GM23248 (cell line): ENCODE measurements around the gene TPCN2. TPM values are rescaled to one million over a fixed set of nuclear protein-coding genes. Genes with fewer than 3 reads are reported as not detected.

Experiments used
- DNase-seq: peaks from one replicate; pipeline ENCODE4 v3.0.0-alpha.2; 2015
- H2AFZ ChIP-seq: fragments of 200-600 bp; sonication (generic); 2 replicates; pipeline ENCODE4 v1.6.1; 2016; ENCODE audit warnings: antibody characterized with exemption
- H3F3A ChIP-seq: fragments of 200-600 bp; sonication (generic); 2 replicates; pipeline ENCODE4 v1.6.1; 2016; ENCODE audit warnings: mild to moderate bottlenecking, antibody characterized with exemption, mixed run types; ENCODE audit not compliant: insufficient read depth
- H3K27ac ChIP-seq: fragments of 200-600 bp; sonication (generic); 2 replicates; pipeline ENCODE4 v1.5.1; 2016; ENCODE audit warnings: mild to moderate bottlenecking
- H3K27me3 ChIP-seq: fragments of 200-600 bp; sonication (generic); replicated peaks from 2 replicates; pipeline ENCODE4 v1.6.1; 2016; ENCODE audit warnings: mild to moderate bottlenecking; ENCODE audit not compliant: insufficient read depth
- H3K36me3 ChIP-seq: fragments of 200-600 bp; sonication (generic); 2 replicates; pipeline ENCODE4 v1.6.1; 2016; ENCODE audit warnings: low read depth, mild to moderate bottlenecking
- H3K4me1 ChIP-seq: fragments of 200-600 bp; sonication (generic); 2 replicates; pipeline ENCODE4 v1.6.1; 2016; ENCODE audit warnings: mild to moderate bottlenecking; ENCODE audit not compliant: insufficient read depth
- H3K4me2 ChIP-seq: fragments of 200-600 bp; sonication (generic); one replicate; pipeline ENCODE4 v1.6.1; 2016; ENCODE audit warnings: mild to moderate bottlenecking; ENCODE audit not compliant: unreplicated experiment
- H3K4me3 ChIP-seq: fragments of 200-600 bp; sonication (generic); 2 replicates; pipeline ENCODE4 v1.5.1; 2016; ENCODE audit warnings: mild to moderate bottlenecking
- H3K79me2 ChIP-seq: fragments of 200-600 bp; sonication (generic); 2 replicates; pipeline ENCODE4 v1.6.1; 2016; ENCODE audit warnings: mild to moderate bottlenecking; ENCODE audit not compliant: insufficient read depth
- H3K9ac ChIP-seq: fragments of 200-600 bp; sonication (generic); 2 replicates; pipeline ENCODE4 v1.6.1; 2016; ENCODE audit warnings: mild to moderate bottlenecking
- H3K9me2 ChIP-seq: fragments of 200-600 bp; sonication (generic); 2 replicates; pipeline ENCODE4 v1.6.1; 2016; ENCODE audit warnings: mixed run types, mild to moderate bottlenecking, moderate library complexity; ENCODE audit not compliant: insufficient read depth
- H3K9me3 ChIP-seq: fragments of 200-600 bp; sonication (generic); one replicate; pipeline ENCODE4 v1.6.1; 2017; ENCODE audit warnings: low read depth
- H4K20me1 ChIP-seq: fragments of 200-600 bp; sonication (generic); 2 replicates; pipeline ENCODE4 v1.6.0; 2016; ENCODE audit not compliant: insufficient read depth
- EZH2 ChIP-seq: fragments of 200-600 bp; sonication (generic); IDR thresholded peaks from 2 replicates; pipeline ENCODE4 v1.6.1; 2018; ENCODE audit warnings: antibody characterized with exemption, mild to moderate bottlenecking; ENCODE audit not compliant: insufficient read depth, poor library complexity, severe bottlenecking
- EZH2phosphoT487 ChIP-seq: fragments of 200-600 bp; sonication (generic); IDR thresholded peaks from 2 replicates; pipeline ENCODE4 v1.6.1; 2018; ENCODE audit warnings: antibody characterized with exemption, moderate library complexity, mild to moderate bottlenecking, low read depth; ENCODE audit not compliant: insufficient read depth
- WGBS, 2 experiments: methylation state at CpG; one replicate each; pipeline ENCODE4 v1.1.6; 2015 to 2017; ENCODE audit warnings: low lambda C conversion rate in 2 of 2, low coverage in 1 of 2; ENCODE audit errors: missing lambda C conversion rate in 2 of 2; 5-methylcytosine and 5-hydroxymethylcytosine counted together
- in situ Hi-C: fragments of 300-500 bp; cut with MboI; formaldehyde crosslinking; loops from 2 replicates; pipeline ENCODE4 v1.15.0; 2020
- polyA plus RNA-seq: library from polyadenylated mRNA; unstranded; fragments of >200 nt; fragmentation: Nextera tagmentation; extraction: Ambion mirVana; gene quantifications from 2 replicates; pipeline ENCODE4 v1.2.1, GENCODE V29; 2016
- total RNA-seq: library from RNA; depleted of rRNA; stranded (reverse); fragments of >200 nt; shearing (Covaris generic); gene quantifications from 2 replicates; pipeline ENCODE4 v1.2.3, GENCODE V29; 2014

Gene TPCN2
- total and polyA plus RNA-seq, 2 experiments from 2014 or later = 7.1 to 8.5 TPM

DNA sequence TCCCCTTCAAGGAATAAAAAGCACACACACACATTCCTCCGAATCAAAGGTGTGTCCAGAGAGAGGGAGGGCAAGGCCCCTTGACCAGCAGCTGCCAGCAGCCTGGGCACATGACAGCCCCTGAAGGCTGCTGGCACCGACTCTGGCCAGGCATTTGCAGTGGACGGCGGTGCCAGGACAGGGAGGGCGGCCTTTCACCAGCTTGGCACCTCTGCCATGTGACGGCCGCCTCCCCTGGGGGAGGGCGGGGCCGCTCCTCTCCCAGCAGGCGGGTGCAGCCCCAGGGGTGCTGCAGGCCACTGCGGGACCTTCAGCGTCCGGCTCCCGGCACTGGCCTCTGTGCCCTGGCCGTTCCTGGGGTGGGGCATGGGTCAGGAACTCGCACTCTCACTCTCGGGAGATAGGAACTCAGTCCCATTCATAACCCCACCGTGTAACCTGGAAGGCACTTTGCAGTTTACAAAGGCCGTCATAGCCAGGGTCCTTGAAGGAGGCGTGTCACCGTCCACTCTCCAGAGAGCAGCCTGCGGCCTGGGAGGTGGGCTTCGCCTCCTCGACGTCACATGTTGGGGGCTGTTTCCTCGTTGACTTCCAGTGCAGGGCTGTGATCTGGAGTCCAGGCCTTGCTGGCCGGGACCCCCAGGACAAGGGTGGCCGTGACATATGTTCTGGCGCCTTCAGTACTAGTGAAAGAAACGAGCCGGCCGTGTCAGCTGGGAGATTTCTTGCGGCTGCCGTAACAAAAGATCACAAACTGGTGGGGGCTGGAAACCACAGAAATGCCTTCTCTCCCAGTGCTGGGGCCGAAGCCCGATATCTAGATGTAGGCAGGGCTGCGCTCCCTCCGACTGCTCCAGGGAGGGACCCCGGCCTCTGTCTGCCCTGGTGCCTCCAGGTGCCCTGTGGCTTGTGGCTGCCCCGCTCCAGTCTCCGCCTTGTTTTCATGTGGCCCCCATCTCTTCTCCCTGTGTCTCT, 67.1 kb downstream of the TPCN2 start:
- no peaks in the 10 kb centered on the region for H3K9me3 ChIP-seq
- no peak overlapping the region for H2AFZ ChIP-seq
- H3K4me2 ChIP-seq = no peak overlapping the region
- in situ Hi-C loops = no loop called here
- no peak for DNase-seq
- H3K27me3 ChIP-seq = 0 out of 2 replicates have a peak, but pooled peaks cover 22% of the 10 kb centered on the region
- H3K36me3 ChIP-seq = no peaks in the 10 kb centered on the region
- H3K79me2 ChIP-seq = no peaks in the 10 kb centered on the region
- no peaks in the 10 kb centered on the region for H4K20me1 ChIP-seq
- no peak overlapping the region for H3K4me3 ChIP-seq
- no peak overlapping the region for H3K9ac ChIP-seq
- 70 to 77% methylated on average over 30 to 35 of the region's 41 CpGs for WGBS, 2 experiments
- no peak overlapping the region for H3K27ac ChIP-seq
- H3F3A ChIP-seq = no peaks in the 10 kb centered on the region
- H3K4me1 ChIP-seq = no peaks in the 10 kb centered on the region
- TF ChIP-seq EZH2phosphoT487 = no peak
- TF ChIP-seq EZH2 = no peak
- no peaks in the 10 kb centered on the region for H3K9me2 ChIP-seq

DNA sequence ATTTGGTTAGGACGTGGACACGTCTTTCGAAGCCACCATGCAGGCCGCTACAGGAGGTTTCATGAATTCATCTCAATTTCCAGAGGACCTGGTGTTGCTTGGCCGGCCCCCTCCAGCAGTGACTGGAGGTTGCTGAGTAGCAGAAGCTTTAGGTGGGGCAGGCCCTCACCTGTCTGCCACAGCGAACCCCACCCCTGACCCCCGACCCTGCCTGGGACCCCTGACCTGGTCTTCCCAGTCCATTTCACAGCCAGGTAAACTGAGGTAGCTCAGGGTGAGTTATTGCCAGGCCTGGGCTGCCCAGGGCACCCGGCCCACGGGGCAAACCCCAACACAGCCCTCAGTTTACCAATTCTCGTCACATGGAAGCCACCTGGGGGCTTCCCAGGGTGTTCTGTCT, 67.9 kb downstream of the TPCN2 start:
- in situ Hi-C loops = no loop called here
- Histone ChIP-seq H3K27me3 (0 out of 2 replicates have a peak, but pooled peaks cover 22% of the 10 kb centered on the region), H3K9me2 (no peaks in the 10 kb centered on the region), H3K9me3 (no peaks in the 10 kb centered on the region), H2AFZ (no peak overlapping the region), H3K4me3 (no peak overlapping the region), H3K4me1 (no peaks in the 10 kb centered on the region), H3K79me2 (no peaks in the 10 kb centered on the region), H3K36me3 (no peaks in the 10 kb centered on the region), H3K4me2 (no peak overlapping the region), H3F3A (no peaks in the 10 kb centered on the region), H4K20me1 (no peaks in the 10 kb centered on the region), H3K27ac (no peak overlapping the region), H3K9ac (no peak overlapping the region)
- WGBS, 2 experiments = 88 to 91% methylated on average over 9 to 10 of the region's 10 CpGs
- no peak for DNase-seq
- no peak for TF ChIP-seq EZH2phosphoT487
- TF ChIP-seq EZH2 = no peak

DNA sequence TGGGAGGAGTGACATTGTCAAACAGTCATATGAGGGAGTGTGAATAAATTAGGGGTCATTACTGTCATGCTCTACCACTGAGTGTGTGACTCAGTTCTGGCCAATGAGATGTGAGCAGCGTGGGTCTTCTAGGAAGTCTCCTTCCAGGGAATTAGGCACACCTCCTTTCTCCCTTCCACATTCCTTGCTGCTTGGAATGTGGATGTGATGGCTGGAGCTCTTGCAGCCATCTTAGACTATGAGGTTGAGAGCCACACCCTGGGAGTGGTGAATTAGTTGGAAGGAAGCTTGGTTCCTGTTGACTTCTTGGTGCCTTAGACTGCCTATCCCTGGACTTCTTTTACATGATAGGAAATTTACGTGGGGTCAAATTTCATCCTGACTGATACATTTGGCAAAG, 70.5 kb downstream of the TPCN2 start:
- in situ Hi-C loops = no loop called here
- no peaks in the 10 kb centered on the region for H3K9me2 ChIP-seq
- H3K27me3 ChIP-seq = no peaks in the 10 kb centered on the region
- no peak overlapping the region for H3K9ac ChIP-seq
- H2AFZ ChIP-seq = no peak overlapping the region
- H3F3A ChIP-seq = 0 out of 2 replicates have a peak, but pooled peaks cover 4% of the 10 kb centered on the region
- 94 to 95% methylated on average over 2 of the region's 2 CpGs for WGBS, 2 experiments
- DNase-seq = no peak
- H3K4me1 ChIP-seq = peaks cover 9% of the 10 kb centered on the region
- no peaks in the 10 kb centered on the region for H3K36me3 ChIP-seq
- no peaks in the 10 kb centered on the region for H3K9me3 ChIP-seq
- H3K4me3 ChIP-seq = no peak overlapping the region
- H3K27ac ChIP-seq = no peak overlapping the region
- TF ChIP-seq EZH2phosphoT487 = no peak
- TF ChIP-seq EZH2 = no peak
- no peak overlapping the region for H3K4me2 ChIP-seq
- H4K20me1 ChIP-seq = no peaks in the 10 kb centered on the region
- H3K79me2 ChIP-seq = no peaks in the 10 kb centered on the region

- no peaks in the 10 kb centered on the region for H3K79me2 ChIP-seq
- DNase-seq = no peak
- 0 out of 2 replicates have a peak, but pooled peaks cover 4% of the 10 kb centered on the region for H3F3A ChIP-seq
- H4K20me1 ChIP-seq = no peaks in the 10 kb centered on the region
- no peak overlapping the region for H2AFZ ChIP-seq
- H3K4me2 ChIP-seq = no peak overlapping the region
- no peak overlapping the region for H3K4me3 ChIP-seq
- WGBS, 2 experiments = 84% methylated on average over 21 of the region's 21 CpGs
- H3K9ac ChIP-seq = no peak overlapping the region
- TF ChIP-seq EZH2phosphoT487 (no peak), EZH2 (no peak)
- no peaks in the 10 kb centered on the region for H3K9me3 ChIP-seq
- in situ Hi-C loops = no loop called here
- no peaks in the 10 kb centered on the region for H3K27me3 ChIP-seq
- peaks cover 9% of the 10 kb centered on the region for H3K4me1 ChIP-seq
- H3K27ac ChIP-seq = no peak overlapping the region
- H3K36me3 ChIP-seq = no peaks in the 10 kb centered on the region
- no peaks in the 10 kb centered on the region for H3K9me2 ChIP-seq
These were observed 71.6 kb downstream of the TPCN2 start for GRCh38 chr11:69120096-69120875.
